HEK293 (cell line): ENCODE results near the gene LYZL6.

Source experiments
- CTCF ChIA-PET: fragments of 350-600 bp; formaldehyde crosslinking; extraction: SDS; loops from one replicate; lab custom pipeline; 2021; ENCODE audit warnings: antibody characterized with exemption; lab: Yijun Ruan, JAX
- POLR2A ChIA-PET: fragments of 300-600 bp; formaldehyde crosslinking; extraction: SDS; loops from one replicate; lab custom pipeline; 2020; ENCODE audit warnings: antibody characterized with exemption, inconsistent platforms; lab: Yijun Ruan, JAX
- H3K27ac ChIP-seq: fragments of 200-500 bp; sonication (Bioruptor generic); 2 replicates; pipeline ENCODE4 v1.5.1; 2014; ENCODE audit warnings: low read depth, low read length, control low read depth, inconsistent platforms; ENCODE audit errors: extremely low read depth
- H3K36me3 ChIP-seq, 2 experiments: fragments of 200-500 bp in 1 of 2; sonication (Bioruptor generic) in 1 of 2; 1 replicate in 1 of 2; 2 replicates in 1 of 2; pipeline ENCODE4 v1.5.1; 2014 to 2017; ENCODE audit warnings: inconsistent platforms in 2 of 2, low read length in 2 of 2; ENCODE audit not compliant: control insufficient read depth in 2 of 2, insufficient read depth in 1 of 2
- H3K4me1 ChIP-seq: fragments of 200-500 bp; sonication (Bioruptor generic); 2 replicates; pipeline ENCODE4 v1.5.1; 2014; ENCODE audit warnings: mild to moderate bottlenecking, low read length, inconsistent platforms; ENCODE audit not compliant: control insufficient read depth, insufficient read depth
- H3K4me3 ChIP-seq: 2 replicates; pipeline ENCODE4 v1.5.1; 2011; ENCODE audit warnings: low read depth, mild to moderate bottlenecking, control low read depth, low read length, moderate library complexity
- H3K9me3 ChIP-seq: fragments of 200-500 bp; sonication (Bioruptor generic); 2 replicates; pipeline ENCODE4 v1.5.1; 2014; ENCODE audit warnings: low read depth, low read length, inconsistent platforms; ENCODE audit not compliant: control insufficient read depth, insufficient read depth
- BCL11B ChIP-seq: fragments of 450-650 bp; formaldehyde crosslinking; IDR thresholded peaks from 2 replicates; pipeline ENCODE4 v1.5.1; 2016; ENCODE audit warnings: low read depth, missing biosample characterization, missing genetic modification characterization
- KLF8 ChIP-seq: fragments of 450-650 bp; formaldehyde crosslinking; IDR thresholded peaks from 2 replicates; pipeline ENCODE4 v1.5.1; 2016; ENCODE audit warnings: missing biosample characterization, missing genetic modification characterization
- SCRT2 ChIP-seq: fragments of 450-650 bp; formaldehyde crosslinking; IDR thresholded peaks from 2 replicates; pipeline ENCODE4 v1.5.1; 2016; ENCODE audit warnings: missing biosample characterization, missing genetic modification characterization
- SP2 ChIP-seq: fragments of 450-650 bp; formaldehyde crosslinking; IDR thresholded peaks from 2 replicates; pipeline ENCODE4 v1.5.1; 2016; ENCODE audit warnings: missing biosample characterization, missing genetic modification characterization
- ZBTB21 ChIP-seq: fragments of 450-650 bp; formaldehyde crosslinking; IDR thresholded peaks from 2 replicates; pipeline ENCODE4 v1.5.1; 2017; ENCODE audit warnings: missing biosample characterization, missing genetic modification characterization
- ZFHX2 ChIP-seq: fragments of 450-650 bp; formaldehyde crosslinking; conservative IDR thresholded peaks from 2 replicates; pipeline ENCODE4 v1.5.1; 2016; ENCODE audit warnings: missing biosample characterization, missing genetic modification characterization
- ZFP69B ChIP-seq: fragments of 450-650 bp; formaldehyde crosslinking; IDR thresholded peaks from 2 replicates; pipeline ENCODE4 v1.5.1; 2016; ENCODE audit warnings: missing biosample characterization, missing genetic modification characterization
- ZNF132 ChIP-seq: fragments of 450-650 bp; formaldehyde crosslinking; IDR thresholded peaks from 2 replicates; pipeline ENCODE4 v1.5.1; 2017; ENCODE audit warnings: missing biosample characterization, missing genetic modification characterization, borderline replicate concordance
- ZNF138 ChIP-seq: fragments of 450-650 bp; formaldehyde crosslinking; IDR thresholded peaks from 2 replicates; pipeline ENCODE4 v1.5.1; 2016; ENCODE audit warnings: missing biosample characterization, missing genetic modification characterization, borderline replicate concordance
- ZNF140 ChIP-seq: fragments of 450-650 bp; formaldehyde crosslinking; IDR thresholded peaks from 2 replicates; pipeline ENCODE4 v1.5.1; 2016; ENCODE audit warnings: missing biosample characterization, missing genetic modification characterization
- ZNF16 ChIP-seq: fragments of 450-650 bp; formaldehyde crosslinking; IDR thresholded peaks from 2 replicates; pipeline ENCODE4 v1.5.1; 2016; ENCODE audit warnings: low read depth, missing biosample characterization, missing genetic modification characterization
- ZNF175 ChIP-seq: fragments of 450-650 bp; formaldehyde crosslinking; IDR thresholded peaks from 2 replicates; pipeline ENCODE4 v1.5.1; 2016; ENCODE audit warnings: missing biosample characterization, missing genetic modification characterization
- ZNF19 ChIP-seq: fragments of 450-650 bp; formaldehyde crosslinking; IDR thresholded peaks from 2 replicates; pipeline ENCODE4; 2016; ENCODE audit warnings: missing biosample characterization, missing genetic modification characterization, low read depth
- ZNF354C ChIP-seq: fragments of 450-650 bp; formaldehyde crosslinking; IDR thresholded peaks from 2 replicates; pipeline ENCODE4 v1.5.1; 2016; ENCODE audit warnings: missing biosample characterization, missing genetic modification characterization, low read depth, borderline replicate concordance
- ZNF37A ChIP-seq: fragments of 450-650 bp; IDR thresholded peaks from 2 replicates; pipeline ENCODE4 v1.5.1; 2018; ENCODE audit warnings: missing biosample characterization, missing genetic modification characterization
- ZNF404 ChIP-seq: fragments of 450-650 bp; formaldehyde crosslinking; IDR thresholded peaks from 2 replicates; pipeline ENCODE4 v1.5.1; 2017; ENCODE audit warnings: missing biosample characterization, missing genetic modification characterization
- ZNF423 ChIP-seq: fragments of 450-650 bp; formaldehyde crosslinking; IDR thresholded peaks from 2 replicates; pipeline ENCODE4 v1.5.1; 2016; ENCODE audit warnings: missing biosample characterization, missing genetic modification characterization
- ZNF501 ChIP-seq: fragments of 450-650 bp; formaldehyde crosslinking; IDR thresholded peaks from 2 replicates; pipeline ENCODE4 v1.5.1; 2016; ENCODE audit warnings: missing biosample characterization, missing genetic modification characterization
- ZNF558 ChIP-seq: fragments of 450-650 bp; formaldehyde crosslinking; IDR thresholded peaks from 2 replicates; pipeline ENCODE4 v1.5.1; 2016; ENCODE audit warnings: missing biosample characterization, missing genetic modification characterization
- ZNF561 ChIP-seq: fragments of 450-650 bp; IDR thresholded peaks from 2 replicates; pipeline ENCODE4 v1.5.1; 2018; ENCODE audit warnings: missing biosample characterization, missing genetic modification characterization, borderline replicate concordance
- ZNF621 ChIP-seq: fragments of 450-650 bp; formaldehyde crosslinking; IDR thresholded peaks from 2 replicates; pipeline ENCODE4 v1.5.1; 2017; ENCODE audit warnings: missing biosample characterization, missing genetic modification characterization
- ZNF843 ChIP-seq: fragments of 450-650 bp; formaldehyde crosslinking; IDR thresholded peaks from 2 replicates; pipeline ENCODE4 v1.5.1; 2016; ENCODE audit warnings: missing biosample characterization, missing genetic modification characterization
- ZXDB ChIP-seq: fragments of 450-650 bp; formaldehyde crosslinking; IDR thresholded peaks from 2 replicates; pipeline ENCODE4 v1.5.1; 2016; ENCODE audit warnings: missing biosample characterization, missing genetic modification characterization
- TF ChIP-seq, protein P1 (sequence below): fragments of 450-650 bp; formaldehyde crosslinking; IDR thresholded peaks from 2 replicates; pipeline ENCODE4 v1.5.1; 2016; ENCODE audit warnings: missing biosample characterization, missing genetic modification characterization
- TF ChIP-seq, protein P2 (sequence below): fragments of 450-650 bp; formaldehyde crosslinking; IDR thresholded peaks from 2 replicates; pipeline ENCODE4 v1.5.1; 2016; ENCODE audit warnings: missing biosample characterization, missing genetic modification characterization
- TF ChIP-seq, protein P3 (sequence below): fragments of 450-650 bp; formaldehyde crosslinking; IDR thresholded peaks from 2 replicates; pipeline ENCODE4 v1.5.1; 2017; ENCODE audit warnings: missing biosample characterization, mild to moderate bottlenecking, missing genetic modification characterization, moderate library complexity

LYZL6 gene

DNA sequence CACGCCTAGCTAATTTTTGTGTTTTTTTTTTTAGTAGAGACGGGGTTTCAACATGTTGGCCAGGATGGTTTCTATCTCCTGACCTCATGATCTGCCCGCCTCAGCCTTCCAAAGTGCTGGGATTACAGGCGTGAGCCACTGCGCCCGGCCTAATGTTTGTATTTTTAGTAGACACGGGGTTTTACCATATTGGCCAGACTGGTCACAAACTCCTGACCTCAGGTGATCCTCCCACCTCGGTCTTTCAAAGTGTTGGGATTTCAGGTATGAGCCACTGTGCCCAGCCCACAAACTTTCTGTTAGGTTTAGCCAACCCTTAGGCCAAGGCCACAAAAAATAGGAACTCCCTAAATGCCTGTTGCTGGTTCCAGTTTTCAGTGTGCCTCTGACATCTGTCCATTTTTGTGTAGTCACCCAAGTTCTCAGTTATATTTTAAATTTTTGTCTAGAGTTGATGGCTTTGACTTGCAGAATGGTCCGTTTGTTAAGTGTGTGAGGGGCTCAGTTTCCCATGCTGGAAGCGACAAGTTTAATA lies 25.1 kb upstream of the LYZL6 start:
- Histone ChIP-seq H3K27ac (no peak overlapping the region), H3K9me3 (no peaks in the 10 kb centered on the region), H3K36me3 (no peaks in the 10 kb centered on the region), H3K4me1 (no peaks in the 10 kb centered on the region), H3K4me3 (no peak overlapping the region)
- TF ChIP-seq ZFP69B (tag by site-specific recombination) = no peak
- TF ChIP-seq ZNF561 (tag by site-specific recombination) = no peak
- TF ChIP-seq, protein P1, sequence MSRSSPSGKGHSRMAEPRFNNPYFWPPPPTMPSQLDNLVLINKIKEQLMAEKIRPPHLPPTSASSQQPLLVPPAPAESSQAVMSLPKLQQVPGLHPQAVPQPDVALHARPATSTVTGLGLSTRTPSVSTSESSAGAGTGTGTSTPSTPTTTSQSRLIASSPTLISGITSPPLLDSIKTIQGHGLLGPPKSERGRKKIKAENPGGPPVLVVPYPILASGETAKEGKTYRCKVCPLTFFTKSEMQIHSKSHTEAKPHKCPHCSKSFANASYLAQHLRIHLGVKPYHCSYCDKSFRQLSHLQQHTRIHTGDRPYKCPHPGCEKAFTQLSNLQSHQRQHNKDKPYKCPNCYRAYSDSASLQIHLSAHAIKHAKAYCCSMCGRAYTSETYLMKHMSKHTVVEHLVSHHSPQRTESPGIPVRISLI (tag by site-specific recombination) = no peak
- TF ChIP-seq SCRT2 (tag by site-specific recombination) = no peak
- no peak for TF ChIP-seq ZNF37A (tag by site-specific recombination)
- TF ChIP-seq ZNF501 = no peak
- no peak for TF ChIP-seq ZNF621
- TF ChIP-seq ZXDB = no peak
- no peak for TF ChIP-seq ZNF423 (tag by site-specific recombination)
- ChIA-PET POLR2A (interaction anchor here (1.1 kb wide), 1 partner anchor 159 kb away, joined by 4 read pairs; the partner anchor contains the start of gene TAF15), CTCF (interaction anchor here (0.6 to 13.6 kb wide), 29 partner anchors 9 to 1301 kb away, joined by 3 to 330 read pairs (median 5); partner anchors contain the start of genes CCL14 and CCL16)

DNA sequence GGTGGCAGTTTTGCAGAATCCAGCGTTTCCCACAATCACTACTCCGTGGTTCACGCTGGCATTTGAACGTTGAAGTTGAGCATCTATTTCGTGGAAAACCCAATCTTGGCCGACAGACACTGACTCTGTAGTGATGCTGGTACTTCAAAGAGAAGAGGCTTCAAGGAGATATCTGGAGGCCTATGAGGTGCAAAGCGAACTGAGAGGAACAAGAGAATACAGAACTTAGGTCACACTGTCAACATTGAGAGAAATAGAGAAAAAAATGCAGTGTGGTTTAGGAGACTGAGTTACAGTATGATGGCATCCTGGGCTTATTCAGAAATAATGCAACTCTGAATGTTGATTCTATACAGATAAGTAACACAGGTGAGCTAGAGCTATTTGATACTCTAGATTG lies 21.8 kb upstream of the LYZL6 start:
- TF ChIP-seq ZNF138 (no peak), ZBTB21 (tag by site-specific recombination) (no peak), BCL11B (no peak), ZNF19 (tag by site-specific recombination) (no peak), ZNF404 (tag by site-specific recombination) (no peak), KLF8 (tag by site-specific recombination) (no peak), SP2 (tag by site-specific recombination) (no peak), ZNF16 (tag by site-specific recombination) (no peak), ZNF354C (tag by site-specific recombination) (no peak), ZNF132 (tag by site-specific recombination) (no peak), ZNF843 (no peak), ZNF558 (tag by site-specific recombination) (no peak), SCRT2 (tag by site-specific recombination) (no peak), ZNF175 (tag by site-specific recombination) (no peak), ZNF140 (no peak), ZFHX2 (tag by site-specific recombination) (no peak)
- TF ChIP-seq, protein P2, sequence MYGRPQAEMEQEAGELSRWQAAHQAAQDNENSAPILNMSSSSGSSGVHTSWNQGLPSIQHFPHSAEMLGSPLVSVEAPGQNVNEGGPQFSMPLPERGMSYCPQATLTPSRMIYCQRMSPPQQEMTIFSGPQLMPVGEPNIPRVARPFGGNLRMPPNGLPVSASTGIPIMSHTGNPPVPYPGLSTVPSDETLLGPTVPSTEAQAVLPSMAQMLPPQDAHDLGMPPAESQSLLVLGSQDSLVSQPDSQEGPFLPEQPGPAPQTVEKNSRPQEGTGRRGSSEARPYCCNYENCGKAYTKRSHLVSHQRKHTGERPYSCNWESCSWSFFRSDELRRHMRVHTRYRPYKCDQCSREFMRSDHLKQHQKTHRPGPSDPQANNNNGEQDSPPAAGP (tag by site-specific recombination) = no peak
- TF ChIP-seq, protein P3, sequence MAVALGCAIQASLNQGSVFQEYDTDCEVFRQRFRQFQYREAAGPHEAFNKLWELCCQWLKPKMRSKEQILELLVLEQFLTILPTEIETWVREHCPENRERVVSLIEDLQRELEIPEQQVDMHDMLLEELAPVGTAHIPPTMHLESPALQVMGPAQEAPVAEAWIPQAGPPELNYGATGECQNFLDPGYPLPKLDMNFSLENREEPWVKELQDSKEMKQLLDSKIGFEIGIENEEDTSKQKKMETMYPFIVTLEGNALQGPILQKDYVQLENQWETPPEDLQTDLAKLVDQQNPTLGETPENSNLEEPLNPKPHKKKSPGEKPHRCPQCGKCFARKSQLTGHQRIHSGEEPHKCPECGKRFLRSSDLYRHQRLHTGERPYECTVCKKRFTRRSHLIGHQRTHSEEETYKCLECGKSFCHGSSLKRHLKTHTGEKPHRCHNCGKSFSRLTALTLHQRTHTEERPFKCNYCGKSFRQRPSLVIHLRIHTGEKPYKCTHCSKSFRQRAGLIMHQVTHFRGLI (tag by site-specific recombination) = no peak
- H3K9me3 ChIP-seq = no peaks in the 10 kb centered on the region
- POLR2A ChIA-PET = no interaction called here
- no peak overlapping the region for H3K27ac ChIP-seq
- H3K4me1 ChIP-seq = no peaks in the 10 kb centered on the region
- CTCF ChIA-PET = interaction anchor here (1.8 to 13.6 kb wide), 3 partner anchors 11 to 518 kb away, joined by 8 to 330 read pairs (median 12); no protein-coding TSS in a partner anchor
- no peaks in the 10 kb centered on the region; a peak in 1 of 3 replicates for H3K36me3 ChIP-seq
- H3K4me3 ChIP-seq = no peak overlapping the region
